ENCODE measurements around the gene TIAM1.

Gene TIAM1

DNA sequence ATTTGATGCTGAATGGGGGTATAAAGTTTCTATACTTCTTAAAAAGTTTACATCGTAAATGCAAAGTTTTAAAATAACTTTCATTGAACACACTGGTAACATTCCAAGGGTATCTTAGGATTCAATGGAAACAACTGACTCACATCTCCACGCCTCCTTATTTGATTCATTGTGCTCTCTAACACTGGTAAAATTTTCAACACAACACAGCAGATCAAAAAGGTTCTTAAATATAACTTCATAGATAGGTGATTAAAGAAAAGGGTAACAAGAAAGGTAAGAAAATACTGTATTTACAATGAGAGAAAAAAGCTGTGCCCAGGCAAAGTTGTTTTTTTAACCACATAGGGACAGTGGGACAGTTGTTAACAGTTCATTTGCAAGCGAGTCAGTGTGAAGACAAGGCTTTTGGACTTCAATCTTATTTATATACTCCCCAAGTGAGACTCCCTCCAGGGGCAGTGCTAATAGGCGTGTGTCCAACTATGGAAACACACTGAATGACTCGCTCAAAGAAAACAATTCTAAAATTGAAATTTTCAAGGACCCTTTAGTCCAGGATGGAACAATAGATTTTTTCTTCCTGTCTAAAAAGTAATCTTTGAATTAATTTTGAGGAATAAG, 140.5 kb downstream of the TIAM1 start:
- peak; percentile 12 for DNase-seq (ENCODE audit: low read depth)

DNA sequence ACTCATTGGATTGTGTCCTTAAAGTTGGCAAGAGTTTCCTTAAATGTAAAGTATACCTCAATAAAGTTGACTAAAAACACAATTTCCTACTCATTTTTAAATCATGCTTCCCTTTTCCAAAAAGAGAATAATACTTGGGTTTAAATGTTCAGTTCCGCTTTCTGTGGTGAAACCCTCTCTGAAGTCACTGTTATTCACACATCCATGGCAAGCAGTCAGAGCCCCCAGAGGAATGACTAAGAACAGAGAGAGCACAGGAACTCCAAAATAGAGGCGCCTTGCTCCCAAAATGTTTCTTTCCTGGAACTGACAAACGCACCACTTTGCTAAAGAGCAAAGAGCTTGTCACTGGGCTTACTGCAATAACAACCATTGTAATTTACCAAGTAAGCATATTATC, 142.5 kb downstream of the TIAM1 start:
- no peak for DNase-seq (ENCODE audit: low read depth)

DNA sequence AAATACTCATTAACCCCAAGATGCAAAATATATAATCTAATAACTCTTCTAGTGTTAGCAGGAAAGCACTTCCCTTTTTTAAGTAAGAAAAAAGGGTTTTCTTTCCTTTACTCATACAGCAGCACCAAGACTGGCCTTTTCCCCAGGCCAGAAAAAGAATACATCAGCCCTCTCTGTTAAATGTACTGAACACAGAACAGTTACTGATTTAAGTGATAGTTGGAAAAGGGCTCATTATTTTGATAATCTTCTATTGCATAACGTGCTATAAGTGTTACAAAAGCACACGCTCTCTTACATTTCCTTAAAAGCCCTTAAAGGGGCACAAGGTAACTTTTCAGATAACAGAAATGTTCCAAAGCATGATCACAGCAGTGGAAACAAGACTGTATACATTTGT, 142.9 kb downstream of the TIAM1 start:
- no peak for DNase-seq (ENCODE audit: low read depth)

DNA sequence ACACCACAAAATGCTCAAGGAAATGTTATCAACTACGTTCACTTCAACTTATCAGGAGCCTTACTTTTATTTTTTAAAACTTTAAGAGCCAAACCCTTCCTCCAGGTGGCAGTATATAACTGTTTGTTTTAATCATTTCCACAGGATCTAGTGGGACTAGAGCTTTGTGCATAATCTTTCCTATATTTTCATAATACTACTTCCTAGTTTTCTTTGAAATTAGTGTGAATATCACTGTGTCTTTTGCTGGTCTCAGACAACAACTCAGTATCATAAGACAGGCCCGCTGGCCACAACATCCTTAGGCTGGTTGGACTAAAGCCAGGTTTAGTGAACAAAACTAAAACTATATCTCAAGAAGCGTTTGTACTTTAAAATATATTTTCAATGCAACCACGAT, 145.5 kb downstream of the TIAM1 start:
- peak; percentile 34 for DNase-seq (ENCODE audit: low read depth)

DNA sequence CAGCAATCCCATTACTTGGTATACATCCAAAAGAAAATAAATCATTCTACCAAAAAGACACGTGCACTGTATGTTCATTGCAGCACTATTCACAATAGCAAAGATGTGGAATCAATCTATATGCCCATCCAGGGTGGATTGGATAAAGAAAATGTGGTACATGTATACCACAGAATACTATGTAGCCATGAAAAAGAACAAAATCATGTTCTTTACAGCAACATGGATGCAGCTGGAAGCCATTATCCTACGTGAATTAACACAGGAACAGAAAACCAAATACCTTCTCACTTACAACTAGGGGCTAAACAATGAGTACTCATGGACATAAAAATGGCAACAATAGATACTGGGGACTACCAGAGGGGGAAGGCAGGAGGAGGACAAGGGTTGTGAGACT, 147.3 kb downstream of the TIAM1 start:
- DNase-seq (ENCODE audit: low read depth): no peak

DNA sequence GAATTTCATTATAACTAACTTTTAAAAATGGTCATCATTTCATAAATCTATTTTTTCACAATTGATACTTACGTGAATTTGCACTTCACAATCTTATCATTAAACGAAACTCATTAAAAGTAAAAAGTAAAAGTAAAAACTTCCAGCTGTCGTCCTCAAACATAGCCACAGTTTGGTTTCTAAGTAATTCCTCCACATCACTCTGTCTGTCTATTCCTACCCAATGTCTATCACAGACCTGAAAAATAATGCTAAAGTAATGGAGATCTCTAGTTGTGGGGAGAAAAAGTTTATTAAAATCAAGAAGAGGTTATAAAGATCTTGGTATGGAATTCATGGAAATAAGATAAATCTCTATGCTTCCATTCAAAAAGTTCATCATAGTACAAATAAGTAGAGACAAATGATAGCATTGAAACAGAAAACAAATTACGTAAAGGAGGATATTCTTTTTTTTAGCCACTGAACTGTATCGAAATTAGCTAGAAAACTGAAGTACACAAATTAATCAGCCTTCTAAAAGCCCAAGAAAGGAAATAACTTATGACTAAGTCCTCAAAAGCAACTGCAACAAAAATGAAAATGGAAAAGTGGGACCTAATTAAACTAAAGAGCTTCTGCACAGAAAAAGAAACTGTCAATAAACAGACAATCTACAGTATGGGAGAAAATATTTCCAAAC, 148.6 kb downstream of the TIAM1 start:
- DNase-seq (ENCODE audit: low read depth): no peak

DNA sequence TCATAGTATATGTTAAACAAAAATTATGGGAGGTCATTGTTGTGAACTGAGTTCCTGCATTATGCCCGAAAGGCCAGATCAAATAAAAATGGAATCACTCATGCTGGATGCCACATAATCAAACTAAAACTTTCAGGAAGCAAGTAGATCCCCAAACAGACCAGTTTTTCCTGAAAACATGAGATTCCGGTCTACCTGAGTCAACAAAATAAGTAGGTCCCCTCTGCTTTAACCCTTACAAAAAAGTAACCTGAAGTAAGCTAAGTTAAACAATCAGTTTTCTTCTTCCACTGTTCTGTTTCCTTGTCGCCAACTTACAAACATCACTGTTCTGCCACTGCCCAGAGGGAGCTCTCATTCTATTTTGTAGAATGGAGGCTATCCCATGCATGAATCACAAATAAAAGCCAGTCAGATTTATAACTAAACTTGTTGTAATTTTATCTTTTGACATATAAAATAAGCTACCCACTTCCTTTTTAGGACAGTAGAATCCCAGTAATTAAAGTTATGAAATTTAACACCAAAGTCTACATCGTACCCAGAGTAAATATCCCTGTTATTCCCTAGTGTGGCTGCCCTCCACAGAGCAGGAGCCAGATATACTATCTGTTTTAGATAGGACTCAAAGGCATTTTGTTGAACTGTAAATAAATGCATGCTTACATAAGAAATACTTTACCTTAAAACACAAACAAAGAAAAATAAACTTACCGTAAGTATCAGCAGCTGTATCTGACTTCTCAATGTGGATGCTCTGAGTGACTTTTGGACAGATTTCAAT, 149.4 kb downstream of the TIAM1 start:
- no peak for DNase-seq (ENCODE audit: low read depth)

DNA sequence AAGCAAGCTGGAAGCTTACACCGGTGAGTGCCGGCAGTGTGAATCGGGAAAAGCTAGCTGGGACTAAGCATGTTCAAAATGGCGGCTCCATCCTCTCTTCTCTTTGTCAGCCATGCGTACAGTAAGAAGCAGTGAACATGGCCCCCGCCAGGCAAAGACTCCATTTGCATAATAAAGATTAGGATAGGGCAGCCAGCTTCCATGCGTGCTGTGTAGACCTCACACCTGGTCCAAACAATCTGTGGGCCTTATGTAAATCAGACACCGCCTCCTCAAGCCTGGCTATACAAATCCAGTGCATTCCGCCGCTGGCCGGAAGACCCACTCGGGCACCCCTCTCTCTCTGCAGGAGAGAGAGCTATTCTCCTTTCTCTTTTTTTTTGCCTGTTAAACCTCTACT, 150.3 kb downstream of the TIAM1 start:
- DNase-seq (ENCODE audit: low read depth): no peak

DNA sequence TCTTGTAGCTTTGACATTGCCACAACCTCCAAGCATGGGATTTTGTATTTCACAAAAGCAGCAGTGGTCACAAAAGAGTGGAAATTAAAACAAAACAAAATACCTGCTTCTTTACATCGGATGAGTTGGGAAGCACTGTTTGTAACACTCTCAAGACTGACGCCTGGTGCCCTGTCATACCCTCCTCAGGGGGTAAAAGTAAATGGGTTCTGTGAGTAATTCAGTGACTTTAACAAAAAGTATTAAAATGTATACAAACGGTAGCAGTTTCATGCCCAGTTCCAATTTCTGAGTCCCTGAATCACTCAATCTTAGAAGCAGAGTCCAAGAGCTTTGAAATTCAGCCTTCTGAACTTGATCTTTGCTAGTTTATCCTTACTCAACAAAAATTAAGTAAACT, 152.5 kb downstream of the TIAM1 start:
- no peak for DNase-seq (ENCODE audit: low read depth)

DNA sequence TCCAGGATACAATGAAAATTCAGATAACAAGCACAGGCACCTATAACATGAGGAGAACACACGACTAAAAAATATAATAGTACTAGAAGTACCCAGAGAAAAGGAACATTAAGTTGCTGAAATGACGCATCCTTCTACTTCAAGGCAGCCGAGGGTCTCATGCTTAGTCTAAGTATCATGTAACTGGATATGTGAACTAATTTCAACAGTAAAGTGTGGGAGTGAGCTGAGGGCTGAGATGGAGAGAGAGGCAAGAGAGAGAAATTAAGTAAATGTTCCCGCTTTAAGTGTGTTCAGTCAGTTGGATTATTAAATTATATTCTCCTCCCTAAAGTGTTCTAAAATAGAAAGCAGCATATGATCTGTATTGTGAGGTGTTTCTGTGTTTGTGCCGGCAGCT, 153.5 kb downstream of the TIAM1 start:
- DNase-seq (ENCODE audit: low read depth): no peak

DNA sequence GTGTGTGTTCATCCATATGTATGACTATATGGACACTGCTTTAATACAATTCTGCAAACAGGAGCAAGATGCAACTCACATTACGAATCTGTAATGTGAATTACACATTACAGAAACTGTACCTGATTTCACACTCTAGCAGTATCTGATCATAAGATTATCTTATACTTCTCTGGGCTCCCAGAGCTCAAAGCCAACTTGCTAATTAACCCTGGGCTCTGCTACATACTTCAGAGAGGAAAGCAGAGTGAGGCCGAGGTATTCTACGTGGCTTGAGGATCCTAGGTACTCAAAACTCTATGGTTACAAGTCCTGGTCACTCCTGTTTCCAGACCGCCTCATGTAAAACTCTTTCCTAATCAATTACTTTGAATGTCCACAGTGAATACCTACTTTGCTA, 156.6 kb downstream of the TIAM1 start:
- DNase-seq (ENCODE audit: low read depth): no peak

DNA sequence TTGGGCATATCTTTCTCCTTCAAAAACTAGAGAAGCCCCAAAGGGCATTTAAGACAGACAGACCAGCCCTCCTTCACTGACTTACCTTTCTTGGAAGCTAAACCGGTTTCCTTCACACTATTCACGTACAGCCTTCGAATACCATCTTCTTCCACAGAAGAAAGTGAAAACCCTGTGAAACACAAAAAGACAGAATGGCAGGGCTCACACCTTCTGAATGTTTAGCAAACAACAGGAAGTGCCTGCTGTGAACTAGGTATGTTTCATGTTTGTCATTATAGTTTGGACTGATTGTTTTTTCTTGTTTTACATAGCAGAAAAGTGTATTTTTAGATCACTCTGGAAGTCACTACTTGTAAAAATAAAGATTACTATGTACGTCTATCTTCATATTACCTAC, 157.1 kb downstream of the TIAM1 start:
- DNase-seq (ENCODE audit: low read depth): no peak

DNA sequence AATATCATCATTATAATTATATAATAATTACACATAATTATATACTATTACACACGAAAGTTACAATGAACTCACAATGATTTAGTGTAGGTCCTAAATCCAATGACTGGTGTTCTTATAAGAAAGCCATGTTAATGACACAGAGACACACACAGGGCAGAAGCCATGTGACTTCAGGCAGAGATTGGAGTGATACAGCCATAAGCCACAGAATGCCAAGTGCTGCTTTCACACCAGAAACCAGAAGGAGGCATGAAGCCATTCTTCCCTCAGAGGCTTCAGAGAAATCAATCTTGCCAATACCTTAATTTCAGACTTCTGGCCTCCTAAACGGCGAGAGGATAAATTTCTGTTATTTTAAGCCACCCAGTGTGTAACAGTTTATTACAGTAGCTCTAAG, 158.4 kb downstream of the TIAM1 start:
- DNase-seq (ENCODE audit: low read depth): no peak

DNA sequence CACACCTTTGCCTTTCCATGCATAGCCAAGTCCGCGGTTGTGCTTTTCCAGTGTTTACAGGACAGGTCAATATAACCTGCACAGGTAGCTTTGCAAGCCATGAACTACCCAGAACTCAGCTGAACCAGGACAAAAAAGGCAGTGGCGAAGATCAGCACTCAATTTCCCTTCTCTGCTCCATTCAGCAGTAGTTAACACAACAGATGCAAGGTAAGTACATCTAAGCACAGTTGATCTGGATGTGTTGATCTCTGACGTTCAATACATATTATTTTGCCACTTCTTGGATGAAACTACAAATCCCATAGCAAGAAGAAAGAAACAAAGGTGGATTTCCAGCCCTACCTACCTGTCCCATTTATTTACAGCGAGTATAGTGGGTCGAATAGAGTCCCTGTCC, 159.2 kb downstream of the TIAM1 start:
- no peak for DNase-seq (ENCODE audit: low read depth)

DNA sequence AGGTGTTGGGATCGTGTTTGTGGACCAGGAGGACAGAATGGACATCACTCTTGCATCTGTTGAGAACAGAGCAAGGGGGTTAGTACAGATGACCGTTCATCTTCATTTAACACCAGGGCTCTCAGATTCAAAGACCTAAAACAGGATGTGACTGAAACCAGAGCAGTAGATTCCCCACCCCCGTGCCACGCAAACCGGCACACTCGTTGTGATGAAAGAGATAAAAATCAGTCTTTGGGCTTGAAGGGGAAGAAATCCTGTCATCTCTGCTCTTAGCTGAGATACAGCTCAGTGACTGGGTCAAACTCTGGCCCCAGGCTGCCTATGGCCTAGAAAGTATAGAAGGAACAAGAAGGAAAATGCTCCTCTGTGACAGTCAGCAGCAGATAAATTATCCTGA, 159.6 kb downstream of the TIAM1 start:
- DNase-seq (ENCODE audit: low read depth): no peak

DNA sequence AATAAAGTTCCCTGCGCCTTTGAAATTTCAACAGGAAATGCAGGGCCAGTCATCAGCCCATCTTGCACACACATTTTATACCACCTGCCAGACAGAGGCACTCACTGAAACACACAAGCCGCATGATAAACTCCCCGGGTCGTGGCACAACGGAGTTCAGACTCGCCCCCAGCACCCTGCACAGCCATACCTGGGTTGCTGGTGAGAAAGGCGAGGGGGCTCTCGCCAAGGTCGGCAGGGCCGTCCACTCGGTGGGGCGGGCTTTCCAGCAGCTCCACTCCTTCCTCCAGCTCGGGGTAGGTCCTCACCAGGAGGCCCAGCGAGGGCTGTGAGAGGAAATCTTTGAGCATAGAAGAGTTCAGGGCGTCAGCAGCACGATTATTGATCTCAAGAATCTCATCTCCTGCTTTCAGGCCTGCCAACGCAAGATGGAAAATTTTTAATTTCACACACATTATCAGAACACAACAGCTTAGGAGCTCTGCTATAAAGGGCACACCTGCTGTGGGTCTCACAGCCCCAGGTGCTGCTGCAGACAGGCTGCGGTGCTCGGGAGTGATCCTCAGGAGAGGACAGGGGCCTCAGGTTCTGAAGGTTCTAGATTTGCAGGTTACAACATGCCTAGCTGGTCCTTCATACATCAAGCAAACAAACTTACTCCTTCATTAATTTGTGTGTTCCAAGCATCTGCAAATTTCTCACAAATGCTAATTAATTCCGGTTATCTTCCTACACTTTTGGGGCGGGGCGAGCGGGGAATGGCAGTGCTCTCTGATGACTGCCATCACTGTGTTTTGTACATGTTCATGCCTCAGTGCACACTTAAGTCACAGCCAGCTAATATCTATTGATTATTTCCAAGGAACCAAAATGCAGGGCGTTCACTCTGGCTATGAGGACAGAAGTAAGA, 161.6 kb downstream of the TIAM1 start:
- DNase-seq (ENCODE audit: low read depth): no peak

DNA sequence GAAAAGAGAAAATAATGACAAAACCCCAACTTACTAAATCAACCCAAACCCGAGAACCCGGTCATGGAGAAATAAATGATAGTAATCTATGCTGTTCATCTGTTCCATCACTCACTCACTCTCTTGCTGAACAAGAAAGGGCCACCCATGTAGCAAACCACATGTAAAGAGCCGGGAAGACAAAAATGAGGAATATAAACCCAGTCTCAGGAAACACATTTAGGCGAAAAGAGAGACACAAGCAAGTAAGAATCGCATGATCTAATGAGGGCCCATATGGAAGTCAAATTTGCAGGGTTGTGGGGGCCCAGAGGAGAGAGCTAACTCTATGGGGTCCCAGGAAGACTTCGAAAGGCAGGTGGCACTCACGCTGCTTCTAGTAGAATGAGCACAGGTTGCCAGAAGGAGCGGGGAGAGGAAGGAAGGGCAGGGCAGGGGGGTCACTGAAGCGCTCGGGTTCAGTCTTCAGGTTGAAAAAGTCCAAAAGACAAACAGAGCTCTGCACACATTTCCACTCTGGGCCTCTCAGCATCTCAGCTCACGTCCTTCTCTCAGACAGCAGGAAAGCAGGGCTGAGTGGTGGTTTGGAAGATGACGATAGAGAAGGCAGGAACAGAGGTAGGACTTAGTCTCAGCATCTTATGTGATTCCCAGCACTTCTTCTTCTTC, 162.8 kb downstream of the TIAM1 start:
- no peak for DNase-seq (ENCODE audit: low read depth)

DNA sequence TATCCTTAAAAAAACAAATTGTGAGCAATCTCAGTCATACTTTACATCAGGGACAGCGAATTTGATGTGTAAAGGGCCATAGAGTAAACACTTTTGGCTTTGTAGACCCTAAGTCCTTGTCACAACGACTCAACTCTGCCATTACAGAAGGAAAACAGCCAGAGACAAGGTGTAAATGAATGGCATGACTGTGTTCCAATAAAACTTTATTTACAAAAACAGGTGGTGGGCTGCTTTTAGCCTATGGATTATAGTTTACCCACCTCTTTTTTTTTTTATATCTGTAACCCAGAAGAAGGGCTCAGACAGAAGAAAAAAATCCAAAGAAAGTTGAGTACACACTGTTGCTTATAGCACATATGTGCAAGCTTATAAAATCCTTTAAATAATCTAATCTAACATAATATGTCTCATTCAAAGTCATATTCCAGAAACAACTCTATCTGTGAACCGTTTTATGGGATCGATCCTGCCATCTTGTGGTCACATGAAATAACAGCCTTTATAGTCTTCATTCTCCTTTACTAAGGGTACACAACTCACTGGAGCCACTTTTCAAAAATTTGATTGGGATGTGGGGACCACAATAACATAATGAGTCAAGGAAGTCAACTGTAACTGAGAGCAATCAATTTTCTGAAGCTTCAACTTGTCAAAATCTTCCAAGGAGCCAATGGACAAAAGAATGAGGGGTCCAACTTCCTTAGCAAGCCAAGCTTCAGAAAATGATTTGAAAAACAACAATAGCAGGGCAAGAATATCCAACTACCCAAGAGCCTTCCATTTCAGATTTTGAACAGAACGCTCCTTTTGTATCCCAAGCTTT, 163.6 kb downstream of the TIAM1 start:
- DNase-seq (ENCODE audit: low read depth): peak; percentile 22

DNA sequence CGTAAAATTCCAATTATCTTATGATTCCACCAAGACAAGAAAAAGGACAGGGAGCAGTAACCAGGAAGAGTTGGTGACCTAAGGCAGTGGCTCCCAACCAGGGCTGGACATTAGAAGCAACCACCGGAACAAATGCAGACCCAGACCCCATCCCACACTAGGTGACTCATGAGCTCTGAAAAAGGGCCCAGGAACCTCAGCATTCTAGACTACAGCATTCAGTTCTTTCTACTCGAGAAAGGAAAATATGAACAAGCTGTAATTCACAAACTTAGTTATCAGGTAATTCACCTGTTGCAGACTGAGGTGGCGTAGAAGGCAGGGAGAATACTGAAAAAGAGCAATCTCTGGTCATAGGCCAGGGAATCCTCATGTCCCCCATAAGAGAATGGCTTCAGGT, 167.3 kb downstream of the TIAM1 start:
- DNase-seq (ENCODE audit: low read depth): no peak

DNA sequence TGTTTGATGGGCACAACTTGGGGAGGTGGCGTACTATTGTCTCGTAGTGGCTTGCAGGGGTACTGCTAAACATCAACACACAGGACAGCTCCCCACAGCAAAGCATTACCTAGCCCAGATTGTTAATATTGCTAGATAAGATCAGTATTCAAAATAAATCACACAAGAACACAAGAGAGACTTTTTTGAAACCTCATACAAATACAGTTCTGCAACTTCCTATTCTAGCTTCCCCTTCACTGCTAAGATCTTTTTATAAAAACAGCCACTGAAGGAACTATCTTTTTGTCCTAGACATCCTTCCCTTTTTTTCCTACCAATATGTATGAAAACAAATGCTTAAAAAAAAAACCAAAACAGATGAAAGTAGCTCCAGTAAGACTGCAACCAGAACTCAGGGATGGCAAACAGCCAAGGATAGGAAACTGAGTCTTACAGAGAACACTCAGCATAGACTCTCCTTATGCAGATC, 167.9 kb downstream of the TIAM1 start:
- DNase-seq (ENCODE audit: low read depth): no peak

All from HS-27A (cell line).